GM18519 (cell line): ENCODE results near the gene OLFML2B.

Experiments used
- ATAC-seq: cut with Tn5 transposase; IDR thresholded peaks from one replicate; pipeline ENCODE4 v1.9.1; 2021; ENCODE audit warnings: mild to moderate bottlenecking, moderate library complexity; ENCODE audit not compliant: unreplicated experiment, low FRiP score

The OLFML2B gene

DNA sequence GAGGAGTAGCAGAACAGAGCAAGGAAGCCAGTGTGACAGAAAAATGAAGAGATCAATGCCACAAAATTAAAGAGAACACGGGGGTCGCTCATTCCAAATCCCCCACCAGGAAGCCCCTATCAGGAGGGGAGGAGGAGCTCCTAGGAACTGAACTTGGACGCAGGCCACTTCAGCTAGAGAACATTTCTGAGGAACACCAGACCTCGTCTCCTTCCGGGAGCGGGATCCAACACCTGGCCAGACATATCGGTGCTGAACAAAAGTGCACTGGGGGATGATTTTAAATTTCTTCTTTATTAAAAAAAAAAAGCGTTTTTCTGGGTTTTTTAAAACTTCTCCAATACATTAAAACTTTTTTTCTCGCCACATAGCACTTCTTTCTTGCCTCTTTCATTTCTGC is 40.8 kb downstream of the OLFML2B start:
- ATAC-seq, result no peak

DNA sequence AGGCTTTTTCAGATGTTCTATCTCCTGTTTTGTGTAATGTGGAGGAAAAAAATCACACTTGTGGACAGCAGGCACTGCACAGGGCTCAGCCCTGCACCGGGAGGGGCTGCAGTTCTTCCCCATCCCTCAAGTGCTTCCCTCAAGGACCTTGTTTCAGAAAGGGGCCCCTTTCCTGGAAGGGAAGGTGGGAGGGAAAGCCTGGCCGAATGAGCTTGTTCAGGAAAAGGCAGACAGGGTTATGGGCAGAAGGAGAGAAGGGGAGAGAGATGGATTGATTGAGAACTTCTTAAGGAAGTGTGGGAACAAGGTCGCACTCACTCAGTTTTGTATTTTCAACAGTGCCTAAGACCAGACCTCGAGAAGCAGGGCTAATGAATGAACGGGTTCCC is 41.2 kb downstream of the OLFML2B start:
- ATAC-seq, result no peak

DNA sequence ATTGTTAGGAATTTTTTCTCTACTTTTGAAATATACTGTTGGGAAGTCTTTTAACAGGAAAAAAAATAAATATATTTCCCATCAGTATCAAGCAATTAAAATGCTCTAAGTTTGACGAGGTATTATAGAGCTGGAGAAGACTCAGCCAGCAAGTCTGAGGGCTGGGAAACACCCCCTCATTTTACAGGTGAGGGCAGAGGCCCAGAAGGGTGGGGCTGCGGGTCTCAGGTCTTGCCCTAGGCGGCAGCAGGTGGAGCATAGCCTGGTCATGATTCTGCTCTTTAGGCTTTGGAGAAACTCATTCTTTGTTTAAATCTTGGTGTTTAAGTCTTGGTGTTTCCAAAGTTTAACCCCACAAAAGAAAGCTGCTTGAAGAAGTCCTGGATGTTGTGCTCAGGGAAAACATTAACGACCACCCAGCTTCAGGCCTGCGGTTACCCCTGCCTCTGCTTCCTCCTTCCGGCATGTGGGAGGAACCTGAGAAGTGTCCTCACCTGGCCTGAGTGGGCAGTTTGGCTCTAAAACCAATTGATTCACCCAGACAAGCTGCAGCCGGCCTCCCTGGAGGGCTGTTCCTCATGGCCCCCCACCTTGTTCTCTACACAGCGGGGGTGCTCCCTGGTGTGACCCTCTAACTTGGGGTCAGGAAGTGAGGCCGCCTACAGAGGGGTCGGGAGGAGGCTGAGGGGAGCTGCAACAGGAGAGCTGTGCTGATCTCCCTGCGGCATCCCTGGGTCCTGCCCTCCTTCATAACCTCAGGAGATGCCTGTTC is 41.7 kb downstream of the OLFML2B start:
- no peak for ATAC-seq

DNA sequence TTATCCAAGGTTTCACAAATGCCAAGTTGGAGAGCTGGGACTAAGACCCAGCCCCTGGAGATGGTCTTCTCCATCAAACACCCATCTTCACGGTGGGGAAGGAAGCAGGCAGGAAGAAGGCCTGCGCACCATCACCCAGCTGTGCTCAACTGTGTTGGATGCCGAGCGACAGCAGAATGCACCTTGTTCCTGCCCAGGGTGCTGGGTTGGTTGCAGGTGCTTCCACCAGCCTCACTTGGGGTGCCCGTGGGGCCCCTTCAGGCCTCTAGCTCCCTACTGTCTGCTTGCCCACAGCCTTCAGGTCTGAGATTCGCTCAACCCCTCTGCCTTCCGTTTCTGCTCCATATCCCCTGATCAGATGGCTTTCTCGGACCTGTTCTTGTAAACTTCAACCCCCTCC is 42.5 kb downstream of the OLFML2B start:
- no peak for ATAC-seq

DNA sequence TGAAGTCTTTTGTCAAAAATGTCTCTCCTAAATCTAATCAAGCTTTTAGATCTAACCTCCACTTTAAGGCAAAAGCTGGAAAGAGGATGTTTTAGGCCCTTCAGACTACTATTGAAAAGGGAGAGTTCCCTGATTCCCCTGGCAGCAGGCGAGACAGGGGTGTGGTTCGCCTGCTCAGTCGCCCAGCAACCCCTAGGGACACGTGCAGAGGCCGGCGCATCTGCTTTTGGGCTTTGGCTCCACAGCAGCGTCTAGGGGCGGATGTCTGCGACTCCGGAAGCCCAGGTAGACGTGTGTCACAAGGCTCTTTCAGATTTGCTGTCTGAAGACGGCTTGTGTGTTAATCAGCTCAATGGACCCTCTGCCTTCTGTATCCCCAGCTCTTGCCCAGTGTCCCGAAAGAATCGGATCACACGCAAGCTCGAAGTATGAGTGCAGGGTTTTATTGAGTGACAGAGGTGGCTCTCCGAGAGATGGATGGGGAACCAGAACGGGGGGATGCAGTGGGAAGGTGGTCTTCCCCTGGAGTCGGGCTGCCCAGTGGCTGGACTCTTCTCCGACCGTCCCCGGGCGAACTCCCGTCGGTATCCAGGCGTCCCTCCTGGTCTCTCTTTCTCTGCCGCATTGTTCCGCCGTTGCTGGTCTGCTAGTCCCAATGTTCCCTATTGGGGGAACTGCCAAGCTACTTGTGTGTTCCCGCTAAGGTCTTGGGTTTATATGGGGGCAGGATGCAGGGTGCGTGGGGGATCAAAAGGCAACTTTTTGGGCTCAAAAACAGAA is 45.5 kb downstream of the OLFML2B start:
- ATAC-seq, result no peak

DNA sequence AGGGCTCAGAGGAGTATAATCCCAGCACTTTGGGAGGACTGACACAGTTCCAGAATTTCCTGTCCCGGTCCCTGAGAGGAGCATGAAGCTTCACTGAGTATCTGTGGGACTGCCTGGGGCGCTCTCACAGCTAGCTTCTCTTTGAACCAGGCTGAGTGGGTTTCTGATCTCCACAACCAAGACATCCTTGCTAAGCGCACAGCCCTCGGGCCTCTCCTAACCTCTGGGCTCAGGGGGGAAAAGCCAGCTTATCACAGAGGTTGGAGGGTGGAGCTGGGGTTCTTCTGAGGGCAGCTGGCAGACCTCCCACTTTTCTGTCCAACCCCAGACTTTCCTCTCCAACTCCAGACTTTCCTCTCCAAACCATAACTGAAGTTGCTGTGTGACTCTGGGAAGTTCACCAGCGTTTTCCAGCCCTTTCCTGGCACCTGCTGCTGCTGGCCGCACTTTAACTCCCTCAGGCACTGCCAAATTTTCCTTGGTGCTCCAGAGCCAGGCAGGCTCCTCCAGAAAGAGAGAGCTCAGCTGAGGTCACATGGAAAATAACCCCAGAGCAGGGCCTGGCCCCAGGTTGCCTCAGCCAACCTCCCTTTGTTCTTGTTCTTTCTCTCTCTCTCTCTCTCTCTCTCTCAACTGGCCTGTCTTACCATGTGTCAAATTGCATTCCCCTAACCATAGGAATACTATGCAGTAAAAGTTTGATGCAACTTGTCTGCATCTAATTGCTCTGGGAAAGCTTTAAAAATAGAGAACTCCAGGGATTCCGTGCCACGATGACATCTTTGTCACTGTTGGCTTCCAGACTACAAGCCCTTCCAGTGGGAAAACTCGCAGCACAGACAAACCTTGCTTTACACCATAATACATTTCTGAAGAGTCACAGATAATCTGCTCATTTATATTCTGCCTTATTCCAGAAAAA is 49.5 kb downstream of the OLFML2B start:
- ATAC-seq, result no peak

DNA sequence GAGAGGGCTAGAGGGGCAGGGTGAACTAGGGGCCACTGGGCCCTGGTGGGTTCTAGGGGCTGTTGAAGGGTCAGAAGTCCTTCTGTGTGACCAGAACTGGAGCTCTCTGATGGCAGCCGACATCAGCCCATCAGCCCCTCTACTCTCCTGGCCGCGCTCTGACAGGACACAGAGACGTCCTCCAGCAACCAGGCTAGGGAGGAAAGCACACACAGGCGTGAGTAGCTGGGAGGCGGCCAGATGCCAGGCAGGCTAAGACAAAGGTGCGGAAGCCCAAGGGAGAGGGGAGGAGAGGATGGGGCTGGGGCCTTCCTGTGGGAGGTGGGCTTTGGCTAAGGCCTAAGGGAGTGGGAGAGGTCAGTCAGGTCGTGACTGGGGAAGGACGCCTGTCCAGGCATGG is 50.8 kb downstream of the OLFML2B start:
- no peak for ATAC-seq

DNA sequence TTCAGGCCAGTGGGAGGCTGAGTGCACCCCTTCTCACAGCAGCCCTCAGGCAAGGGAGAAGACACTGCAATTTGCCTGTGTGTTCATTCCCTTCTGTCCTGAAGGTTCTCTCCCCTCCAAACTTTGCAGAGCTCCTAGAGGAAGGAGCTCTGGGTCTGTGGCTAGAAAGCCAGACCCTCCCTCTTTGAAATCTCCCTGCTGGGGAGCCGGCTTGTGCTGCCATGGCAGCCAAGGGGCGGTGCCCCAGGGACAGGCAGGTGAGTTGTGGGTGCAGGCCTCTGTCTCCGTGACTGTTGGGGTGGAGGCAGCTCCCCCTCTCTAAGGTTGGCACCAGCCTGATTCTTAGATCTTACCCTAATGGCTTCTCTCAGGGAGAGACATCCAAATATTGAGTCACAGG is 53.0 kb downstream of the OLFML2B start:
- ATAC-seq, result no peak

DNA sequence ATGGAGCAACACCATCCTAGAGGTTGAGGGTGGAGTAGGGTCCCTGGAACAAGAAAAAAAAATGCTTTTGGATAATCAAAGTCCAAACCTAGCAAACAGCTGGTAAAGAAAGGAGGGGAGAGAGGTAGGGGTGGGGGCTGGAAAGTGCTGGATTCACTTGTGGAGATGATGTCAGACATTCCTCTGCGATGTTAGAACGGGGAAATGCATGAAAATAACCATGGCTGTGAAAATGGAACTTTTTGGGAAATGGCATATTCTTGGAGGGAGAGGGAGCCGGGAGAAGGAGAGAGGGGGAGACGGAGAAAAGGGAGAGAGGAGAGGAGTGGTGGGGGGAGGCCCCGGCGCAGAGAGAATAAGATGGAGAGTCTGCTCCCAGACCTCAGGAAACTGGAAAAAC is 53.6 kb downstream of the OLFML2B start:
- no peak for ATAC-seq

DNA sequence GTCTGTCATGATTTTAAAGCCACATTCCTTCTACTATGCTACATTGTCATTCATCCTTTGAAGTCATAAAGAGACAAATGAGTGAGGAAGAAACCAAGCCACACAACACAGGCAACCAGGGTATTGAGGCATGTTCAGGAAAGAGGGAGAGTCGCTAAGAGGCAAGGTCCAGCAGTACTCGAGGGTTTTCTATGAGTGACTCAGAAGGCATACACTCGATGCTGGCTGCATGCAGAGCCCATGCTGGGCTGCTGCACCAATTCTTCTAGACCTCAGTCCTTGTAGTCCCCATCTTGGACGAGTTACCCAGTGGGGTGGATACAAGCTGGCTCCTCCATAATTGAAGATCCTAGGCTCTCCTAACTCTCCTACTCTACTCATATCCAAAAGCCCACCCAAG is 57.6 kb downstream of the OLFML2B start:
- no peak for ATAC-seq

DNA sequence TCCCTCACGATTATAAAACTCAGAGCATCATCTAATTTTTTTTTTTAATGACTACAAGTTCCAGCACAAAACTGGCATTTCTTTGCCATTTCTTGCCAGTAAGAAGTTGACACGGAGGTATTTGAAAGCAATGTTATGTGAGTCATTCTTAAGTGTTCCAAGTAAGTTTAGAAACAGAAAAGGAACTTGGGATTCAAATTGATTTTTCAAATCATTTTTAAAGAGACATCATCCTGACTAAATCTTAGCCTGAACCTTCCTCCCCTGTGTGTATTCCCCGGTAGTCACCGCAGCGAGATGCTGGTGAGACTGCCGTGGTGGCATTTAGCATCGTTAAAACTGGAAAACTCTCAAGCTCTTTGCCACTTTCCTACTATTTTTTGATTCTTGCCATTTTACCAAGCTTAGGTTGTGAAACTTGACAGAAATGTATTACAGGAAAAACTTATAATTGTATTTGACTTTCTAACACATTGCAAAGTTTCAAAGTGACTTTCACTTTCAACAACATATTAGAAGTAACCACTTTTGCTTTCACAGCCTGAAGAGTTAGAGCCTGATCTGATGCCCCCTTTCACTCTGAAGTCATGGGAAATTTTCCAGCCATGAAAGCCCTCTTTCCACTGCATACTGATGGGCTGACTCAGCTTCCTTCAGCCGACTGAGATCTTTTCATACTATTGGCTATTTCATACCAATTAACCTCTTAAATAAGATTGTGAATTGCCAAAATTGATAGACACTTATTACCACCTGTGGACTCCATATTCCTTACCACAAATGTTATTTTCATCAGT is 61.4 kb downstream of the OLFML2B start:
- peak; percentile 85 for ATAC-seq

DNA sequence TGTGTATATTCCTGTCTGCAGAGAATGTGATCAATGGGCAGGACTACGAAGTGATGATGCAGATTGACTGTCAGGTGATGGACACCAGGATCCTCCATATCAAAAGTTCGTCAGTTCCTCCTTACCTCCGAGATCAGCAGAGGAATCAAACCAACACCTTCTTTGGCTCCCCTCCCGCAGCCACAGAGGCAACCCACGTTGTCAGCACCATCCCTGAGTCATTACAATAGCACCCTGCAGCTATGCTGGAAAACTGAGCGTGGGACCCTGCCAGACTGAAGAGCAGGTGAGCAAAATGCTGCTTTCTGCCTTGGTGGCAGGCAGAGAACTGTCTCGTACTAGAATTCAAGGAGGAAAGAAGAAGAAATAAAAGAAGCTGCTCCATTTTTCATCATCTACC is 65.2 kb downstream of the OLFML2B start:
- no peak for ATAC-seq

DNA sequence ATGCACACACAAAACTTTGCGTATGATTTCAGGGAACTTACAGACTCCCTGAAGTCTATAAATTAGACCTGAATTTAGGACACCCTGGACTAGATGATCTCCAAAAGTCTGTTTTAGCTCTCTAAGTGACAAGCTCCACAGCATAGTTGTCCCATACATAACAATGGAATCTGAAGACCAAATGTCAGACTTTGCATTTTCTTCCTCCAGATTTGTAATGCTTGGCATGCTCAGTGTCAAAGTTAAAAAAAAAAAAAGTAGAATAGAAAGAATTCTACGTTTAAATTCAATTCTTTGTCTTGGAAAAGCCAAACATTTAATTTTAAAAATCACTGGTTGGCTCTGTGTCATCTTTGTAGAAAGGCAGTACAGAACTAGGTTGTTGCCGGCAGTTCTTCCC is 66.7 kb downstream of the OLFML2B start:
- ATAC-seq, result no peak

DNA sequence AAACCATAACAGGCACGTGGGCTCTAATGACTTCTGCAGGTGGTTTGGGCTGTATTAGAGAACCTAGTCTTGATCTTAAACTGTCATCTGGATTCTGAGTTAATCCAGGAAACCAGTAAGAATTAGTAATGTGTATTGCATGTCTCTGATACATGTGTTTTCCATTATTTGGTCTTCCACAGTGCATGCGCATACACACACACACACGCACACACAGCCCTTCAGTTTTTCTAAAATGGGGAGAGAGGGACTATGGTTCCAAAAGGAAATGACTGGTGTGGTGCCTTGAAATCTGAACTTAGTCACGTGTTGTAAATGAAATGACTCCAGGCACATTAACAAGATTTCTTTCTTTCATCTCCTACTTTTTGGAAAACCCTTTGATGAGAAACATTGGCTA is 67.6 kb downstream of the OLFML2B start:
- no peak for ATAC-seq

DNA sequence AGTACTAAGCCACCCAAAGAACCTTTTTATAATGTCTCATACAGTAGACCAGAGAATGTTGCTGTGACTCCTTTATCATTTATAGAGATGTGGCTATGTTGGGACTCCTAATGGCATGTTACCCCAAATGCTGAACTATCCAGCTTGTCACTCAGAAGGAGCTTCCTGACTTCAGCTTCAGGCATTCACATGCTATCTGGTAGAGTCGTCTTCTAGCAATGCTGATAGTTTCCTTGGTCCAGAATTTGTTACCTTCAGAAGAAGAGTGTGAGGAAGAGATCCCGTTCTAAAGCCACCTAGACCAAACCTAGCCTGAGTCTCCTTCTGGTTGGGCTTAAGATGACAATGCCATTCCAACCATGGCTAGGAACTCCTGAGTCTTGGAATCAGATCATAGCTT is 68.1 kb downstream of the OLFML2B start:
- no peak for ATAC-seq

DNA sequence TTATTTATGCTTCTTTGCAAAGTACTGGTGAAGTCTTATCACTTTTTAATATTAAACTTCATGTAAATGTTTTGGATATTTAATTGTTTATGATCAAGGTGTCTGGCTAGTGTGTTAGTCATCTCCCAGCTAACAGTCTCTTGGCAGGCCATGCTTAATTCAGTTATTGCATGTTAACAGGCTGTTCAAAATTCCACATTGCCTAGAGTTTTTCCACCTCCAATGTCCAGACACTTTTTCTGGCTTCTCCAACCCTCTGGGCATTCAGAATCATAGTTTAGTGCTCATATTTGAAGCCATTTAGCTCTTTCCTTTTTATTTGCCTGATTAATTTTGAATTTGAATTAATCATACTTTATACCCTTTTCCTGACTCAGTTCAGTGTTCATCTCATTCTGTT is 69.2 kb downstream of the OLFML2B start:
- ATAC-seq, result no peak

DNA sequence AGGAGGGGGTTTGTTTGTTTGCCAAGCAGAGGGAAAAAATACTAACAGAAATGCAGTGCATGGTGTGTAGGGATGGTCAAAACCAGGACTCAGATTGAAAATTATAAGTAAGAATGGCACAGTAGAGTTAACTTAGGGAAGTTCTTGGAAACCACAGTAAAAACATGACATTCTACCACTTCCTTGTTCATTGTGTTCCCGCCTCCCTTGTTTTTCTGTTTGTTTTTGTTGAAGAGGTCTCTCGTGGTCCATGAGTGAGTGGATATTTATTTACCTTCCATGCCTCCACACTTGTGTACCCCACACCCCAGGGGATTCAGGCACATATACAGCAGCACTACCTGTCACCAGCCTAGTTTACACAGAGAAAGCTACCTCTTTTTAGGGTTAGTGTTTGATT is 69.6 kb downstream of the OLFML2B start:
- ATAC-seq, result no peak

DNA sequence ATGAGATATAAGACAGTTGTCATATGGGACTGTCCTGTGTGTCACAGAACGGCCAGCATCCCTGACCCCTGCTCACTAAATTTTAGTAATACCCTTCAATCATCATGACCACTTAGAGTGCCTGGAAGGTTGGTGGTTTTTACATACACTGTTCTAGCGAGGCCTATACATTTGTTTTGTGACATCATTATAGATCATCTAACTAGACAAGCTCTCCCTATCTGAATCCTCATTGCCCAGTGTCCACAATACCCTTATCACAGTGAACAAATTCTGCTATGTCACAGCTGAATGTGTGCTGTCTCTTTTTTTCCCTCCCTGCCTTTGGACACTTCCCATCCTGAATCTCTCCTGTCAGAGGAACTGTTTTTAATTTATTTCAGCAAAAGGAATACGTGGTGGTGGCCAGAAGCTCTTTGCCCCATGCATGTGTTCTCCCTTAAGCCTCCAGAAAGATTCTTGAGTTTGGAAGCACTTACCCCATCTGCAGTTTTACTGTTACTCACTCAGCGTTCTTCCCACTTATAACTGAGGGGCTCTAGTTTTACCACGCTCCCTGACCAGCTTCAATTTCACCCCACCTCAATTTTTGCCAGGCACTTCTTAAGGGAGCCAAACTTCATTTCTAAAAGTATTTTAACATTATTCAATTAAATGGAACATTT is 70.3 kb downstream of the OLFML2B start:
- no peak for ATAC-seq

DNA sequence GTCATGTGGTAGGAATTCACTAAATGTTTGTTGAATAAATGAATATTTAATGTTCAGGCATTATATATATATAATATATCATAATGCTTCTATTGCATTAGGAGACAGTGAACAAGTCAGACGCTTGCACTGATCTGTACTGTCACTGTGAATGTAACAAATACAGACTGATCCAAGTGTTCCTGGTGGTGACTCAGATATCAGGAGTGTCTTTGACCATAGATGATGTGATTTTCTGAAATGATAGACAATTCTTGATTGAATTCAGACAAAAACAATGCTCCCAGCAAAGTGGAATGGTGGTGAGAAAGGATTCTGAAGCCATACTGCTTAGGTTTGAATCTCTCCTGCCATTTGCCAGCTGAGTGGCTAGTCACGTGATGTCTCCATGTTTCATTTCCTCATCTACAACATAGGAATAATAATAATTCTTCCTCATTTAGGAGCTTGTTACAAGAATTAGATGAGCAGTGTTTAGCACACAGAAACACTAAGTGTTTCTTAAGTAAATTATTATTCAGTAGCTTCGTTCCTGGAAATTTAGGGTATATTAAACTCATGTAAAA is 71.0 kb downstream of the OLFML2B start:
- no peak for ATAC-seq
